WTC11 (cell line): ENCODE results near the gene PITPNC1.

Experiments used
- CTCF ChIP-seq: fragments of 200-600 bp; IDR thresholded peaks from 2 replicates; pipeline ENCODE4 v1.8.0; 2022; ENCODE audit warnings: antibody characterized with exemption
- NR3C1 ChIP-seq: sonication (generic); formaldehyde crosslinking; conservative IDR thresholded peaks from 2 replicates; pipeline ENCODE4 v1.8.1; 2023; ENCODE audit warnings: low read depth, mild to moderate bottlenecking, missing genetic modification reagents
- ZNF263 ChIP-seq: sonication (generic); formaldehyde crosslinking; IDR thresholded peaks from 2 replicates; pipeline ENCODE4 v1.8.1; 2022; ENCODE audit warnings: low read depth, mild to moderate bottlenecking, moderate library complexity, missing genetic modification reagents

- TF ChIP-seq ZNF263, result no peak
- no peak for TF ChIP-seq CTCF
- TF ChIP-seq NR3C1 (CRISPR knock-in tag), result no peak
Observed at GRCh38 chr17:67620636-67621035, 243.6 kb downstream of the PITPNC1 start.
